HUES48 (cell line): Measurements from ENCODE around the gene PDGFRB.

Source experiments
- H3K27ac ChIP-seq: one replicate; pipeline ENCODE4 v1.7.0; 2013; ENCODE audit warnings: low read depth, low read length, inconsistent platforms
- H3K27me3 ChIP-seq: 2 replicates; pipeline ENCODE4 v1.6.1; 2013; ENCODE audit warnings: mild to moderate bottlenecking, low read length; ENCODE audit not compliant: control insufficient read depth, insufficient read depth
- H3K36me3 ChIP-seq: 2 replicates; pipeline ENCODE4 v1.6.1; 2013; ENCODE audit warnings: low read length; ENCODE audit not compliant: control insufficient read depth, insufficient read depth
- H3K4me1 ChIP-seq: 2 replicates; pipeline ENCODE4 v1.6.1; 2013; ENCODE audit warnings: mild to moderate bottlenecking, low read length; ENCODE audit not compliant: control insufficient read depth, insufficient read depth
- H3K4me3 ChIP-seq: 2 replicates; pipeline ENCODE4 v1.5.1; 2013; ENCODE audit warnings: mild to moderate bottlenecking, low read depth, low read length
- H3K9ac ChIP-seq: 2 replicates; pipeline ENCODE4 v1.6.1; 2013; ENCODE audit warnings: mild to moderate bottlenecking, low read depth, low read length, moderate library complexity
- H3K9me3 ChIP-seq: 2 replicates; pipeline ENCODE4 v1.6.1; 2013; ENCODE audit warnings: low read length; ENCODE audit not compliant: control insufficient read depth, insufficient read depth

PDGFRB gene

GRCh38 chr5:150173161-150173560 lies 17.5 kb upstream of the PDGFRB start:
- Histone ChIP-seq H3K4me3 (no peak overlapping the region), H3K27me3 (peaks cover 66% of the 10 kb centered on the region), H3K4me1 (no peaks in the 10 kb centered on the region), H3K9me3 (no peaks in the 10 kb centered on the region), H3K9ac (no peak overlapping the region), H3K36me3 (no peaks in the 10 kb centered on the region), H3K27ac (no peak overlapping the region)

GRCh38 chr5:150172556-150172955 lies 16.9 kb upstream of the PDGFRB start:
- H3K4me1 ChIP-seq: peaks cover 2% of the 10 kb centered on the region; the same call in 1 of the 2 replicates
- no peaks in the 10 kb centered on the region for H3K9me3 ChIP-seq
- H3K9ac ChIP-seq: no peak overlapping the region
- H3K36me3 ChIP-seq: no peaks in the 10 kb centered on the region
- no peak overlapping the region for H3K27ac ChIP-seq
- no peak overlapping the region for H3K4me3 ChIP-seq
- H3K27me3 ChIP-seq: peaks cover 72% of the 10 kb centered on the region

DNA sequence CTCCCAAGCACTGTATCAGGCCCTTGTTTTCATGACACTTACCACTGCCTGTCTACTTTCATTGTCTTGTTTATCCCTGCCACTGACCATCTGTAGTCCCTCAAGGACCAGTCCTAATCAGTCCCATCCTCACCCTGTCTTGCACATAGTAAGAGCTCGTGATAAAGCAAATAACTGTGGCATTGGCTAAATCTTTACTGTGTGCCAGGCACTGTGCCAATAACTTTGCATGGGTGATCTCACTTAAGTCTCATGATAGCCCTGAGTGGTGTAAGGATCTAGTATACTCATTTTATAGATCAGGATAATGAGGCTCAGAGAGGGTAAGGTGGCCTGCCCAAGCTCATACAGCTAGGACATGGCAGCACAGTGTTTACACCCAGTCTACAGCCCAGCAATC lies 16.5 kb upstream of the PDGFRB start:
- H3K9me3 ChIP-seq: no peaks in the 10 kb centered on the region
- peaks cover 76% of the 10 kb centered on the region for H3K27me3 ChIP-seq
- no peak overlapping the region for H3K9ac ChIP-seq
- no peaks in the 10 kb centered on the region for H3K36me3 ChIP-seq
- H3K4me3 ChIP-seq: no peak overlapping the region
- peaks cover 6% of the 10 kb centered on the region; the same call in 1 of the 2 replicates for H3K4me1 ChIP-seq
- H3K27ac ChIP-seq: no peak overlapping the region

GRCh38 chr5:150168864-150169263 lies 13.2 kb upstream of the PDGFRB start:
- Histone ChIP-seq H3K36me3 (no peaks in the 10 kb centered on the region), H3K9me3 (no peaks in the 10 kb centered on the region), H3K27ac (no peak overlapping the region), H3K9ac (no peak overlapping the region), H3K4me3 (no peak overlapping the region), H3K27me3 (peaks cover 99% of the 10 kb centered on the region), H3K4me1 (peaks cover 10% of the 10 kb centered on the region; the same call in 1 of the 2 replicates)

DNA sequence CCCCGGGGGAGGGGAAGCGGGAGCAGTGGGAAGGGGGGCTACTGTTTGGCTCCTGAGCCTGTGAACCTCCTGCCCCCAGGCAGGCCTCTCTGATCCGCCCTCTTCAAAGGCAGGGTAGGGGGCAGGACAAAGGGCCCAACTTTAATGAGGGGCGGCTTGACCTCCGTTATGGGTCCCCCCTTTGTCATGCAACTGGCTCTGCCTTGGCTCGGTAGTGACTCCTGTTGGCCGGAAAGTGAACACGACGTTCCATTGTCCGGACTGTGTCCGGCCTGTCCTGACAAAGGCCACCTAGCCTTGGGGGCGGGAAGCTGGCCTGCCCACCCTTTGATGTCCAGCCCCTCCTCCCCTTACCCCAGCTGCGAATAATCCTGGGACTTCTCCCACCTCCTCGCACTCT lies 12.3 kb upstream of the PDGFRB start:
- peaks cover 98% of the 10 kb centered on the region for H3K27me3 ChIP-seq

DNA sequence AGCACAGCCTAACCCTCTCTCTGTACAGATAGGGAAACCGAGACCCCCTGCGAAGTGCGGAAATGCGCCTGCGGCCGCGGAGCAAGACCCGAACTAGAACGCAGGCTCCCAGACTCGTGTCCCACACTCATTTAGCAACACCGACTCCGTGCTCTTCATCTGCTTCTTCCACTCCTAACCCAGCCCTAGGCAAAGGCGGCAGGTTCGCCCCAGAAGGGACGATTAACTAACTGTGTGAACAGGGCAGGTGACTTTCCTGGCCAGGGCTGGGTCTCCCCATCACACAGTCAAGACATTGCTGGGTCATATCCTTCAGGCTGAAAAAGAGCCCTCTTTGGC lies 11.8 kb upstream of the PDGFRB start:
- no peaks in the 10 kb centered on the region for H3K9me3 ChIP-seq
- no peak overlapping the region for H3K9ac ChIP-seq
- H3K4me3 ChIP-seq: peak overlapping the region; percentile 4; the same call in 1 of the 2 replicates
- H3K36me3 ChIP-seq: no peaks in the 10 kb centered on the region
- peaks cover 94% of the 10 kb centered on the region for H3K27me3 ChIP-seq
- H3K27ac ChIP-seq: no peak overlapping the region
- H3K4me1 ChIP-seq: peaks cover 10% of the 10 kb centered on the region; the same call in 1 of the 2 replicates

More for the DNA sequence above, 12.3 kb upstream of the PDGFRB start:
- peak overlapping the region; percentile 4; the same call in 1 of the 2 replicates for H3K4me3 ChIP-seq
- H3K36me3 ChIP-seq: no peaks in the 10 kb centered on the region
- peaks cover 10% of the 10 kb centered on the region; the same call in 1 of the 2 replicates for H3K4me1 ChIP-seq
- no peak overlapping the region for H3K27ac ChIP-seq
- no peaks in the 10 kb centered on the region for H3K9me3 ChIP-seq
- H3K9ac ChIP-seq: no peak overlapping the region

DNA sequence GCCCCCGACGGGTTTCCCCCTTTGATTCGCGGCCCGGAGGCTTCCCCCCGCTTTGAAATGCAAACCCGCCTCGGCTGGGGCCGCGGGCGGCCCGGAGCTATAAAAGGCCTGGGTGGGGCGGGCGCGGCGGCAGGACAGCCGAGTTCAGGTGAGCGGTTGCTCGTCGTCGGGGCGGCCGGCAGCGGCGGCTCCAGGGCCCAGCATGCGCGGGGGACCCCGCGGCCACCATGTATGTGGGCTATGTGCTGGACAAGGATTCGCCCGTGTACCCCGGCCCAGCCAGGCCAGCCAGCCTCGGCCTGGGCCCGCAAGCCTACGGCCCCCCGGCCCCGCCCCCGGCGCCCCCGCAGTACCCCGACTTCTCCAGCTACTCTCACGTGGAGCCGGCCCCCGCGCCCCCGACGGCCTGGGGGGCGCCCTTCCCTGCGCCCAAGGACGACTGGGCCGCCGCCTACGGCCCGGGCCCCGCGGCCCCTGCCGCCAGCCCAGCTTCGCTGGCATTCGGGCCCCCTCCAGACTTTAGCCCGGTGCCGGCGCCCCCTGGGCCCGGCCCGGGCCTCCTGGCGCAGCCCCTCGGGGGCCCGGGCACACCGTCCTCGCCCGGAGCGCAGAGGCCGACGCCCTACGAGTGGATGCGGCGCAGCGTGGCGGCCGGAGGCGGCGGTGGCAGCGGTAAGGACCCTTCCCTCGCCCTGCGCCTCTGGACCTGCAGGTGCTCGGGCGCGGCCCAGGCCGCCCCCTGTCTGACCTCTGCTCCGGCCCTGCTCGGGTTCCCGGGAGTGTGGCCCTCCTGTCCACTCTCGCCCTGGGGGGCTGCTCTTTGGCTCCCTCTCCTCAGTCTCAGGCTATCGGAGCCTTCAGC lies 11.2 kb upstream of the PDGFRB start, which contains the start of gene CDX1:
TSS of gene CDX1 (plus strand) at position 129 of the 862 bp plus-strand sequence. CDS start at position 228, 99 bp downstream.
- H3K27me3 ChIP-seq: peaks cover 88% of the 10 kb centered on the region
- H3K9ac ChIP-seq: no peak within 1 kb of the TSS
- peaks cover 10% of the 10 kb centered on the region; the same call in 1 of the 2 replicates for H3K4me1 ChIP-seq
- no peak within 1 kb of the TSS for H3K27ac ChIP-seq
- peak within 1 kb of the TSS; percentile 4; the same call in 1 of the 2 replicates for H3K4me3 ChIP-seq
- no peaks in the 10 kb centered on the region for H3K9me3 ChIP-seq
- no peaks in the 10 kb centered on the region for H3K36me3 ChIP-seq

DNA sequence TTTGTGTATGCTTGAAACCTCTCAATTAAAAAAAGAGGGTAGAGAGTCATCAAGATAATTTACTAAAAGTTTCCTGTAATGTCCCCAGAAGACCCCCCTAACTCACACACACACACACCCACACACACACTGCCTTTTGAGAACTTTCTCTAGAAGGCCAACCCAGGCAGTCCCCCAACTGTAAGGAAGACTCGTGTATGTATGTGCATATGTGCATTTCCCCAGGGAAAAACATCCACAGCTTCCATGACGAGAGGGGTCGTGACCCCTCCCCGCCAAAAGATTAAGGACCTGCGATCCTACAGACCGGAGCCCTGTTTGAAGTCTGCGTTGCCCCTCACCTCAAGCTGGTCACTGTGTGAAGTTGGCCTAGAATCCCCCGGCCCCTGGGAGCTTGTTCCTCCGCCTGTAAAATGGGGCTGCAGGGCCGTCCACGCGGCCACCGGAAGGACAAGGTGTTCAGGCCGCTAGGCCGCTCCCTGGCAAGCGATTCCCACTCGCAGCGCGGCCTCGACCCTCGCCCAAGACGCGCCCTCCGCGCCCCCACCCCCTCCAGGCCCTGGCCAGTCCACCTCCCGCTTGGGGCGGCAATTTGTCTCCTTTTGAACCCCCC lies 10.5 kb upstream of the PDGFRB start:
- Histone ChIP-seq H3K36me3 (no peaks in the 10 kb centered on the region), H3K27ac (no peak overlapping the region), H3K9ac (no peak overlapping the region), H3K4me3 (no peak overlapping the region), H3K9me3 (no peaks in the 10 kb centered on the region), H3K27me3 (peaks cover 82% of the 10 kb centered on the region), H3K4me1 (peaks cover 13% of the 10 kb centered on the region)

GRCh38 chr5:150164211-150164980 lies 8.8 kb upstream of the PDGFRB start:
- H3K4me3 ChIP-seq: no peak overlapping the region
- no peak overlapping the region for H3K27ac ChIP-seq
- no peaks in the 10 kb centered on the region for H3K36me3 ChIP-seq
- no peaks in the 10 kb centered on the region for H3K9me3 ChIP-seq
- H3K27me3 ChIP-seq: peaks cover 64% of the 10 kb centered on the region
- H3K4me1 ChIP-seq: peaks cover 13% of the 10 kb centered on the region
- H3K9ac ChIP-seq: no peak overlapping the region

DNA sequence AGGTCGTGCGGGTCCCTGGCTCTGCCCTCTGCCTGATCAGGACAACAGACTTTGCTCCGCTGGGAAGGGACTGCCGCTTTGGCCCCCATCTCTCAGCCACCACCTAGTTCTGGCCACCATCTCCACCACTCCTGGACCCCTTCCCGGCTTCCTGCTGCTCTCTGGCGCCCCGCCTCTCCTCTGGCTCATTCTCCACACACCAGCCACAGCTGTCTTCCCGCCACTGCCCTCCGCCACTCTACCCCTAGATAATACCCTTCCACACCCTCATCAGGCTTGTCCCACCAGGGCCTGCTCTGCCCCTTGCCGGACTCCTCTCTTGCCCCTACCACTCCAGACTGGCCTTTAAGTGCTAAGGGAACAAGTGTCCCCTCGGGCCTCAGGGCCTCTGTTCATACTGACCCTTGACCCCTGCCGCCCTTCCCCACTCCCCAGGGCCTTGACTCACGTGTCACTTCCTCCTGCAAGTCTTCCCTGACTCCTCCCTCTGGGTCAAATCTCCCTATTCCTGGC lies 8.0 kb upstream of the PDGFRB start:
- Histone ChIP-seq H3K9me3 (no peaks in the 10 kb centered on the region), H3K27me3 (peaks cover 56% of the 10 kb centered on the region), H3K36me3 (no peaks in the 10 kb centered on the region), H3K9ac (no peak overlapping the region), H3K4me3 (no peak overlapping the region), H3K27ac (no peak overlapping the region), H3K4me1 (peaks cover 13% of the 10 kb centered on the region)
